Measurements from ENCODE around the gene SLC10A6.

SLC10A6 gene

DNA sequence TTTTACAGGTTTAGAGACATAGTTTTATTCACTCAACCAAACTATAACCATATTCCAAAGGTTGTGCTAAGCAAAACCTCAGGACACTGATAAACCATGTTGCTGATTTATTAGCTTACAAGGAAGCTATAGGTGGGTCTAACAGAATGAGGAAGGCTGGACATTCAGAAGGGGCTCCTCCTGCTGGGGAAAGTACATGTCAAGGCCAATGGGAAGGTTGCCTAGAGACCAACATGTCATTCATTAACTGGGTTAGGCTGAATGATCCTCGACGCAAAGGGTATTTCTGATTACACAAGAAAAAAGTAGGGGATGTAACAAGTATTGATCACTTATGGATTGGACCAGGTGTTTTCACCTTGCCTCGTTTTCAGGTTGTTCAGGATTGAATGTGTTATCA is 30.3 kb downstream of the SLC10A6 start:
- no peaks in the 10 kb centered on the region for H3K9me3 ChIP-seq
- TF ChIP-seq, protein P1, sequence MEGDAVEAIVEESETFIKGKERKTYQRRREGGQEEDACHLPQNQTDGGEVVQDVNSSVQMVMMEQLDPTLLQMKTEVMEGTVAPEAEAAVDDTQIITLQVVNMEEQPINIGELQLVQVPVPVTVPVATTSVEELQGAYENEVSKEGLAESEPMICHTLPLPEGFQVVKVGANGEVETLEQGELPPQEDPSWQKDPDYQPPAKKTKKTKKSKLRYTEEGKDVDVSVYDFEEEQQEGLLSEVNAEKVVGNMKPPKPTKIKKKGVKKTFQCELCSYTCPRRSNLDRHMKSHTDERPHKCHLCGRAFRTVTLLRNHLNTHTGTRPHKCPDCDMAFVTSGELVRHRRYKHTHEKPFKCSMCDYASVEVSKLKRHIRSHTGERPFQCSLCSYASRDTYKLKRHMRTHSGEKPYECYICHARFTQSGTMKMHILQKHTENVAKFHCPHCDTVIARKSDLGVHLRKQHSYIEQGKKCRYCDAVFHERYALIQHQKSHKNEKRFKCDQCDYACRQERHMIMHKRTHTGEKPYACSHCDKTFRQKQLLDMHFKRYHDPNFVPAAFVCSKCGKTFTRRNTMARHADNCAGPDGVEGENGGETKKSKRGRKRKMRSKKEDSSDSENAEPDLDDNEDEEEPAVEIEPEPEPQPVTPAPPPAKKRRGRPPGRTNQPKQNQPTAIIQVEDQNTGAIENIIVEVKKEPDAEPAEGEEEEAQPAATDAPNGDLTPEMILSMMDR (IDR thresholded peaks at IDR 0.05; ENCODE audit: low read depth, low read length): peak; percentile 24
- H3K36me3 ChIP-seq: peaks cover 9% of the 10 kb centered on the region
- no peaks in the 10 kb centered on the region for H3K27me3 ChIP-seq
- no peaks in the 10 kb centered on the region for H3K4me1 ChIP-seq
- DNase-seq: no peak
- no peak overlapping the region for H3K4me3 ChIP-seq (ENCODE audit: low read depth, low read length)

DNA sequence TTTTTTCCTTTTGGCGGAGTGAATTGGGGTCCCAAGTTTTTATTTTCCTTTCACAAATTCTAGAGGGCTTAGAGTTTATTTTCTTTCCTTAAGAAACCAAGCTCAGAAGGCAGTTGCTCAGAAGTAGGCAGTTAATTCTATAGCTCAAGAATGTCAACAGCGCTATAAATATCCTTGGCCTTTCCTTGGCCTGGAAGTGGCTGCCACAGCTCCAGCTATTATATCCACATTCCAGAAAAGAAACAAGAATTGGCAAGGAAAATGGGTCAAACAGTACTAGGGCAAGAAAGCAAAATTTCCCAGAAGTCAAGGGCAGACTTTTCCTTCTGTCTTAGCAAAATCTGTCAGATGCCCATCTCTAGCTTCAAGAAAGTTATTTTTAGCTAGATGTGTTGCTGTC is 31.0 kb downstream of the SLC10A6 start:
- DNase-seq: no peak
- Histone ChIP-seq H3K9me3 (no peaks in the 10 kb centered on the region), H3K4me3 (ENCODE audit: low read depth, low read length) (no peak overlapping the region), H3K4me1 (no peaks in the 10 kb centered on the region), H3K27me3 (no peaks in the 10 kb centered on the region), H3K36me3 (peaks cover 9% of the 10 kb centered on the region)
- TF ChIP-seq, protein P1 (IDR thresholded peaks at IDR 0.05; ENCODE audit: low read depth, low read length): no peak

DNA sequence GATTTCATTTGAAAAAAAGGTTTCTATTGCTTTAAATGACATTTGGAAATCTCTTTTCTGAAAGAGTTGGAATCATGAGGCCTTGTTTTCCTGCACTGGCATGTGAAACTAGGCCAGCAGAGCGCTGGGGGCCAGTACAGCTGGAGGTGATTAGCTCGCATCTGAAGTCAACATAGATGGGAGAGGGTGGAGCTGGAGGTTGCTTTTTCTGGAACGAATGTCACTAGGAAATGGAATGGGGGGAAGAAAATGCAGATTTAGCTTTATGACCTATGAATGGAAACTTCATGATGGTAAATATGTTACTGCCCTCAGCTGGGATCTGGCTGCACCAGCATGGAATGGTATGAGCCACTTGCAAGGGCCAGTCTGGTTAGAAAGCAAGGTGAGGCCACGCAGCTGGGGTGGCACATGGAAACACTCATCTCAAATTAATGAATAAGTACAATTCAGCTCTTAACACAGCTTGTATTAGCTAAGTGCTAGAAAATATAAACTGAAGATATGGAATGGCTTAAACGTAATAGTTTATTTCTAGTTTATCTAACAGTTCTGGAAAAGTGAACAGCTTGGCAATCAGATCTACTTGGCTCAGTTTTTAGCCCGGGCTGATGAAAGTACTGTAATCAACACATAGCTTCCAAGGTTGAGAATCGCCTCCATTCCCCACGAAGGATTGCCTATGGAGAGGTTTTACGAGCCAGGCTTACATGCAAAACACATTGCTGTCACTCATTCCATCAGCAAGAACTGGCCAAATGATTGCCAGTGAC is 32.5 kb downstream of the SLC10A6 start:
- H3K9me3 ChIP-seq: no peaks in the 10 kb centered on the region
- H3K36me3 ChIP-seq: peaks cover 14% of the 10 kb centered on the region
- DNase-seq: no peak
- TF ChIP-seq, protein P1 (IDR thresholded peaks at IDR 0.05; ENCODE audit: low read depth, low read length): no peak
- no peaks in the 10 kb centered on the region for H3K27me3 ChIP-seq
- no peaks in the 10 kb centered on the region for H3K4me1 ChIP-seq
- H3K4me3 ChIP-seq (ENCODE audit: low read depth, low read length): no peak overlapping the region

DNA sequence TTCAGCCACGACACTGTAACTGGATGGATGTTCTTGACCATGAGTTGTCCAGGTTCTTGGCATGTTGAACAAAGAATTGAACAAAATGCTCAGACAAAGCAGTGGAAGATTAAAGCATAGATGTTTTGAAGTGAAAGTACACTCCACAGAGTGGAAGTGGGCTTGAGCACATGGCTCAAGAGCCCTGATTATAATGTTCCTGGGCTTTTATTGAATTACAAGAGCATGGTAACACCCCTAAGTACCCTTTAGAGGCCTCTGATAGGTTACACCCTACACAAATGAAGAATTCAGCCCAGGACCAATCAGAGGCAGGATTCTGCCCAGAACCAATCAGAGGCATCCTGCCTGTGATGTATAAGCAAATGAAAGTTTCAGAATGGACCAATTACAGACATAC is 33.5 kb downstream of the SLC10A6 start:
- Histone ChIP-seq H3K27me3 (no peaks in the 10 kb centered on the region), H3K4me3 (ENCODE audit: low read depth, low read length) (no peak overlapping the region), H3K36me3 (peaks cover 17% of the 10 kb centered on the region), H3K4me1 (no peaks in the 10 kb centered on the region), H3K9me3 (no peaks in the 10 kb centered on the region)
- DNase-seq: no peak
- TF ChIP-seq, protein P1 (IDR thresholded peaks at IDR 0.05; ENCODE audit: low read depth, low read length): no peak

DNA sequence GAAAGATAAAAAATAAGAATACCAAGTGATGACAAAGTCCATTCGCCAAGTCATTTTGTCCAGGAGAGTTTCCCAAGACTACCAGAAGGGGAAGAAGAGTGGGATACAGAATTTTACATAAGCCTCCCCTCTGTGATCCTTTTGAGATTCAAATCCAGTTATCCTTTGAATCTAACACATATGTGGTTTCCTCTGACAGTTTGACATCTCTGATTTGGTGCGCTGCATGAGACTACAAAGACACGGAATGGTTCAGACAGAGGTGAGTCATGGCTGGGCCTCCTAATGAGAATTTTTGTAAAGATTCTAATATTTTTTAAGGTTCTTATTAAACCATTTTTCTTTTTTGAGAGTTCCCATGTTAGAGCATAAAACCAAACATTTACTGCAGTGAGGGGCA is 38.3 kb downstream of the SLC10A6 start:
- Histone ChIP-seq H3K36me3 (peaks cover 27% of the 10 kb centered on the region), H3K4me3 (ENCODE audit: low read depth, low read length) (no peak overlapping the region), H3K9me3 (no peaks in the 10 kb centered on the region), H3K27me3 (no peaks in the 10 kb centered on the region), H3K4me1 (no peaks in the 10 kb centered on the region)
- TF ChIP-seq, protein P1 (IDR thresholded peaks at IDR 0.05; ENCODE audit: low read depth, low read length): no peak
- DNase-seq: no peak

DNA sequence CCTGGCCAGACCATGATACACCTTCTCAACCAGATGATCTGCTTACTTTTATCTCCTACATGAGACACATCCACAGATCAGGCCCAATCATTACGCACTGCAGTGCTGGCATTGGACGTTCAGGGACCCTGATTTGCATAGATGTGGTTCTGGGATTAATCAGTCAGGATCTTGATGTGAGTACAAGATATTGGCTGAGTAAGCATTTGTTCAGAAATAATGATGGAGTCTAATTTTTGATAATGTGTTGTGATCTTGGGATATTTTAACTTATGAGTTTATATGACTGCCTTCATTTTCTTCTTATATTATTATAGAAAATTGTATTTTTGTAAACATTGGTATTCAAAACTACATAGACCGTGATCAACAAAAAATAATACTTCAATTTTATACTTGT is 39.4 kb downstream of the SLC10A6 start:
- Histone ChIP-seq H3K27me3 (no peaks in the 10 kb centered on the region), H3K36me3 (peaks cover 21% of the 10 kb centered on the region), H3K4me3 (ENCODE audit: low read depth, low read length) (no peak overlapping the region), H3K9me3 (no peaks in the 10 kb centered on the region), H3K4me1 (no peaks in the 10 kb centered on the region)
- no peak for DNase-seq
- TF ChIP-seq, protein P1 (IDR thresholded peaks at IDR 0.05; ENCODE audit: low read depth, low read length): no peak
